CD4-positive, alpha-beta T cell treated with Interleukin-2 at 100 ng/mL for 4 hours (primary cell): ENCODE results near the gene GREB1.

Source experiments
- DNase-seq: peaks from one replicate; pipeline ENCODE4 v3.0.0-alpha.2; 2020; ENCODE audit warnings: low spot score

GREB1 gene

GRCh38 chr2:11662882-11663281, 129.0 kb downstream of the GREB1 start:
- no peak for DNase-seq

- no peak for DNase-seq
Observed at GRCh38 chr2:11663427-11663826, 129.6 kb downstream of the GREB1 start.

- DNase-seq = no peak
Observed at GRCh38 chr2:11665028-11665427, 131.2 kb downstream of the GREB1 start.

- DNase-seq = no peak
Observed at GRCh38 chr2:11665510-11666362, 131.9 kb downstream of the GREB1 start.

- no peak for DNase-seq
Observed at GRCh38 chr2:11667194-11667593, 133.3 kb downstream of the GREB1 start.

- DNase-seq = no peak
Observed at GRCh38 chr2:11667866-11668637, 134.2 kb downstream of the GREB1 start.

- DNase-seq = no peak
Observed at GRCh38 chr2:11669454-11670291, 135.8 kb downstream of the GREB1 start, which contains the start of gene NTSR2. Gene NTSR2 (minus strand): TSS chr2:11670195. CDS start chr2:11670129, 66 bp downstream.

GRCh38 chr2:11672407-11672806, 138.6 kb downstream of the GREB1 start:
- no peak for DNase-seq

GRCh38 chr2:11674983-11675382, 141.1 kb downstream of the GREB1 start:
- no peak for DNase-seq

- DNase-seq = no peak
Observed at GRCh38 chr2:11675423-11676112, 141.7 kb downstream of the GREB1 start.

GRCh38 chr2:11676640-11677039, 142.8 kb downstream of the GREB1 start:
- DNase-seq = no peak

- DNase-seq = no peak
Observed at GRCh38 chr2:11677136-11678055, 143.6 kb downstream of the GREB1 start.

GRCh38 chr2:11678306-11678960, 144.6 kb downstream of the GREB1 start:
- DNase-seq = no peak

GRCh38 chr2:11679016-11679415, 145.2 kb downstream of the GREB1 start:
- no peak for DNase-seq

GRCh38 chr2:11679486-11680181, 145.8 kb downstream of the GREB1 start:
- no peak for DNase-seq

- no peak for DNase-seq
Observed at GRCh38 chr2:11680182-11680900, 146.5 kb downstream of the GREB1 start.

- no peak for DNase-seq
Observed at GRCh38 chr2:11680901-11681721, 147.3 kb downstream of the GREB1 start.
